ENCODE results near the gene DNMT3A. TPM values are rescaled to one million over a fixed set of nuclear protein-coding genes. Genes with fewer than 3 reads are reported as not detected.

DNMT3A gene
- total RNA-seq, 1 donor from 2014 or later: 12.9 TPM

DNA sequence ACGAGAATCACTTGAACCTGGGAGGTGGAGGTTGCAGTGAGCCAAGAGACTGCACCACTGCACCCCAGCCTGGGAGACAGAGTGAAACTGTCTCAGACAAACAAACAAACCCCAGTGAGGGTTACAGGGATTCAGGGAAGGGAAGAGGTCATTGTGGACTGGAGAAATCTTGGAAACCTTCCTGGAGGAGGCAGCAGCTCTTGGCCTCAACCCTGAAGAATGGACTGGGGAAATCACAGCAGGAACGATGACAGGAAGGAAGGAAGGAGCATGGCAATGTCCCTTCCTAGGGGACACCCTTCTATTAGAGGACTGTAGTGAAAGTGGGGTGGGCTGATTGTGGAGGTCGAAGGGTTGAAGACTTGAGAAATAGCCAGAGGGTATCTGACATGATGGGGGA lies 72.5 kb downstream of the DNMT3A start:
- Histone ChIP-seq H3K36me3 (ENCODE audit: control insufficient read depth, insufficient read depth, low read length) (peaks cover 3% of the 10 kb centered on the region), H3K27me3 (ENCODE audit: control insufficient read depth, insufficient read depth, low read length) (no peaks in the 10 kb centered on the region), H3K4me3 (ENCODE audit: low read depth, low read length) (no peak overlapping the region)
- DNase-seq (ENCODE audit: low read depth) (no peak), FAIRE-seq (no peak)
- TF ChIP-seq, protein P1, sequence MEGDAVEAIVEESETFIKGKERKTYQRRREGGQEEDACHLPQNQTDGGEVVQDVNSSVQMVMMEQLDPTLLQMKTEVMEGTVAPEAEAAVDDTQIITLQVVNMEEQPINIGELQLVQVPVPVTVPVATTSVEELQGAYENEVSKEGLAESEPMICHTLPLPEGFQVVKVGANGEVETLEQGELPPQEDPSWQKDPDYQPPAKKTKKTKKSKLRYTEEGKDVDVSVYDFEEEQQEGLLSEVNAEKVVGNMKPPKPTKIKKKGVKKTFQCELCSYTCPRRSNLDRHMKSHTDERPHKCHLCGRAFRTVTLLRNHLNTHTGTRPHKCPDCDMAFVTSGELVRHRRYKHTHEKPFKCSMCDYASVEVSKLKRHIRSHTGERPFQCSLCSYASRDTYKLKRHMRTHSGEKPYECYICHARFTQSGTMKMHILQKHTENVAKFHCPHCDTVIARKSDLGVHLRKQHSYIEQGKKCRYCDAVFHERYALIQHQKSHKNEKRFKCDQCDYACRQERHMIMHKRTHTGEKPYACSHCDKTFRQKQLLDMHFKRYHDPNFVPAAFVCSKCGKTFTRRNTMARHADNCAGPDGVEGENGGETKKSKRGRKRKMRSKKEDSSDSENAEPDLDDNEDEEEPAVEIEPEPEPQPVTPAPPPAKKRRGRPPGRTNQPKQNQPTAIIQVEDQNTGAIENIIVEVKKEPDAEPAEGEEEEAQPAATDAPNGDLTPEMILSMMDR (IDR thresholded peaks at IDR 0.05; ENCODE audit: insufficient read depth, low read length, severe bottlenecking): no peak

DNA sequence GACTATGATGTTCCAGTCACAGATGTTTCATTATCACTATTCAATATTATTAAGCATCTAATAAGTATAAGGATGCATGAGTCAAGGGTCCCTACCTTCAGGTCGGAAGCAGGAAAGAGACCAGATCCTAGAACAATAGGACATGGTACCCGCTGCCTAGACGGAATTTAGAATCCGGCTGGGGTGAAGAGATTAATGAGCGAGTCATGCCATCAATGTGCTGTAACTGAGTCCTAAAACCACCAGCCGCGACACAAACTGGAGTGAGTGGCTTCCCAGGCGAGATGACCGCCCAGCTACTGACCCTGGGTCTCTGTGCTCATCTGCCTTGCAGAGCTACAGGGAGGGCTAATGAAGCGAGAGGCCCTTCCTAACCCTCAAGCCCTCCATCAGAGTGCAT lies 73.6 kb downstream of the DNMT3A start:
- Histone ChIP-seq H3K4me3 (ENCODE audit: low read depth, low read length) (no peak overlapping the region), H3K27me3 (ENCODE audit: control insufficient read depth, insufficient read depth, low read length) (no peaks in the 10 kb centered on the region), H3K36me3 (ENCODE audit: control insufficient read depth, insufficient read depth, low read length) (peaks cover 3% of the 10 kb centered on the region)
- DNase-seq (ENCODE audit: low read depth): no peak
- TF ChIP-seq, protein P1 (IDR thresholded peaks at IDR 0.05; ENCODE audit: insufficient read depth, low read length, severe bottlenecking): no peak
- no peak for FAIRE-seq

DNA sequence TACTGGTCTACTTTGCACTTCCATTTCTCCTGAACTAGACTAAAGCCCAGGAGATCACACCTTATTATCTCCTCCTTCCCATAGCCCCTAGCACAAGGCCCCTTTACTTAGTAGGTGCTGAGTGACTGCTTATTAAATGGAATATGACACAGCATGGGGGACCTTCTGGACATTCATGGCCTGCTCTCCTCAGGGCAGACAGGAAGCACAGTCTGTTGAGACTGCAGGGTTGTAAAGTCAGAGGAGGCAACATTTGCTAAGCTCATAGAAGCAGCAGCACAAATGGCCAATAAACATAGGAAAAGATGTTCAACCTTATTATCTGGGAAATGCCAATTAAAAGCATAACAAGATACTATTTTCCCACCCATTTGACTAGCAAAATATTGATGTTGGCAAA lies 75.3 kb downstream of the DNMT3A start:
- FAIRE-seq: no peak
- H3K4me3 ChIP-seq (ENCODE audit: low read depth, low read length): no peak overlapping the region
- TF ChIP-seq, protein P1 (IDR thresholded peaks at IDR 0.05; ENCODE audit: insufficient read depth, low read length, severe bottlenecking): no peak
- no peak for DNase-seq (ENCODE audit: low read depth)
- peaks cover 3% of the 10 kb centered on the region for H3K36me3 ChIP-seq (ENCODE audit: control insufficient read depth, insufficient read depth, low read length)
- no peaks in the 10 kb centered on the region for H3K27me3 ChIP-seq (ENCODE audit: control insufficient read depth, insufficient read depth, low read length)

DNA sequence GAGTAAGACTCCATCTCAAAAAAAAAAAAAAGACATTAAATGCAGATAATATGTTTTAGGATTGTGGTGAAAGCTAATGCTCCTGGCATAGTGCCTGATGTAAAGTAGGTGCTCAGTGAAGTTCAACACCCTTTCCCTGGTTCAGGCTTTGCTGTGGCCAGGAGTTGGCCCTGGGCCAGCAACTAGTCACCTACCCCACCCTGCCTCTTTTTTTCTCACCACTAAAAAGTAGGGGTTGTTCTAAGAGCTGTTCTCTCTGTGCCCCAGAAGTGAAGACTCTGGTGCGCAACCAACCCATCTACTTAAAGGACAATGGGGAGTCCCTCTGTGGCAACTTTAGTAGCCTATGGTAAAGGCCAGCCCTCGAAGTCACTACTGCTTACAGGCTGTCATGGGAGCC lies 75.9 kb downstream of the DNMT3A start:
- no peak for FAIRE-seq
- peaks cover 3% of the 10 kb centered on the region for H3K36me3 ChIP-seq (ENCODE audit: control insufficient read depth, insufficient read depth, low read length)
- TF ChIP-seq, protein P1 (IDR thresholded peaks at IDR 0.05; ENCODE audit: insufficient read depth, low read length, severe bottlenecking): no peak

DNA sequence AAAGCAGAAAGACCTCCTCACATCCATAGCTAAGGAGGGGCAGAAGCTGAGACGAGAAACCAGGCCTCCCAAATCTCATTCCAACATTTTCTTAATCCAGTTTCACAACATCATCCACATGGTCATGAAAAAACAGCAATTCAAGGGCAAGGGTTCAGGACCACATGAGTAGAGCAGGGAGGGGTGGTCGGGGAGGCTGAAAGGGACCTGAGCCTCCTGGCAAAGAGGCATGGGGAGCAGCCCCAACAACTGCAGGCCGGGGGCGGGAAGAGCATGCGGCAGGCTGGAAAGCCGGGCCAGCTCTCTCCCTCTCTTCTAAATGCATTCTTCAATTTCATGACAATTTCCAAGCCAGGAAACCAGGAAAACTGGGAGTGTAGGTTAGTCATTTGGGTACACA lies 76.7 kb downstream of the DNMT3A start:
- no peaks in the 10 kb centered on the region for H3K27me3 ChIP-seq (ENCODE audit: control insufficient read depth, insufficient read depth, low read length)
- TF ChIP-seq, protein P1 (IDR thresholded peaks at IDR 0.05; ENCODE audit: insufficient read depth, low read length, severe bottlenecking): no peak
- no peak for FAIRE-seq
- H3K36me3 ChIP-seq (ENCODE audit: control insufficient read depth, insufficient read depth, low read length): peaks cover 3% of the 10 kb centered on the region
- no peak overlapping the region for H3K4me3 ChIP-seq (ENCODE audit: low read depth, low read length)
- DNase-seq (ENCODE audit: low read depth): no peak

More for the DNA sequence above, 75.9 kb downstream of the DNMT3A start:
- peak; percentile 20 for DNase-seq (ENCODE audit: low read depth)
- H3K27me3 ChIP-seq (ENCODE audit: control insufficient read depth, insufficient read depth, low read length): no peaks in the 10 kb centered on the region
- no peak overlapping the region for H3K4me3 ChIP-seq (ENCODE audit: low read depth, low read length)

DNA sequence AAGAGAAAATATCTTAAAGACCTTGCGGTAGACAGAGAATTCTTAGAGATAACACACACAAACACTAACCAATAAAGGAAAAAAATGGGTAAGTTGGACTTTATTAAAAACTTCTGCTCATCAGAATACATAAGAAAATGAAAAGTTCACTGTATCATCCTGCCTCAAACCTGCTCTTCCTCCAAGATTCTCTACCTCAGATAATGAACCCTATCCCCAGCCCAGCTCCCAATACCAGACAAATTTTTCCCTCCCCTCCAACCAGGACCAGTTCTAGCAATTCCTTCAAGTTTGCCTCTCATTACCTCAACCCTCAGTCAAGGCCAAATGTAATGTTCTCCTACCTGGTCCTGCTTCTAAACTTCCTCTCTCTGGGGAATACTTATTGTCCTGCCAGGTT lies 79.4 kb downstream of the DNMT3A start:
- Histone ChIP-seq H3K36me3 (ENCODE audit: control insufficient read depth, insufficient read depth, low read length) (peaks cover 2% of the 10 kb centered on the region), H3K4me3 (ENCODE audit: low read depth, low read length) (no peak overlapping the region), H3K27me3 (ENCODE audit: control insufficient read depth, insufficient read depth, low read length) (no peaks in the 10 kb centered on the region)
- no peak for DNase-seq (ENCODE audit: low read depth)
- TF ChIP-seq, protein P1 (IDR thresholded peaks at IDR 0.05; ENCODE audit: insufficient read depth, low read length, severe bottlenecking): no peak
- FAIRE-seq: peak; percentile 50

Data from bronchial epithelial cell (primary cell).